Left renal pelvis (tissue), 4 donors: Measurements from ENCODE around the gene SRXN1. TPM values are rescaled to one million over a fixed set of nuclear protein-coding genes. Genes with fewer than 3 reads are reported as not detected.
"Not testable (repeated sequence)": the region's sequence is repeated elsewhere in the genome, so short reads cannot be mapped to it uniquely, and the experiment has no call there.

Source experiments
- DNase-seq, 4 donors: peaks; one replicate each; pipeline ENCODE4 v3.0.0-alpha.2; 2013; ENCODE audit warnings: low read depth in 4 of 4, low spot score in 3 of 4
- polyA plus RNA-seq, 4 donors: library from polyadenylated mRNA; unstranded; fragments of 120-200 nt; gene quantifications; one replicate each; pipeline ENCODE4 v1.2.1, GENCODE V29; 2013; ENCODE audit not compliant: insufficient read length in 4 of 4

SRXN1 gene
- polyA plus RNA-seq, 4 donors: 11.0 to 31.1 (median 12.6) TPM

- DNase-seq: no peak
Observed at GRCh38 chr20:655726-656624, 3.0 kb upstream of the SRXN1 start.

DNA sequence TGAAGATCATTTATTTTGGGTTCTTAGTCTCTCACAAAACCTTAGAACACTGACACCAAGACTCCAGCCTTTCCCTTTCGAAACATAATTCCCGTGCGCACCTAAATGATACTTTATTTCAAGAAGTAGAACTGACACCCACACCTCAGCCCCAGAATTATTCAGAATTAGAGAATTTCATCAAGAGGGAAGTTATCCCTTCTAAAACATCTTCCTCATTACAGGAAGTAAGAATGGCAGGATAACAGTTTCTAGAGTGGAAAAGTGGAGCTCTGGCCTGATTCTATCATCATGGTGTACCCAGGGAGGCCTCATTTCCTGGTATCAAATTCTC, 1.4 kb upstream of the SRXN1 start:
- no peak for DNase-seq

DNA sequence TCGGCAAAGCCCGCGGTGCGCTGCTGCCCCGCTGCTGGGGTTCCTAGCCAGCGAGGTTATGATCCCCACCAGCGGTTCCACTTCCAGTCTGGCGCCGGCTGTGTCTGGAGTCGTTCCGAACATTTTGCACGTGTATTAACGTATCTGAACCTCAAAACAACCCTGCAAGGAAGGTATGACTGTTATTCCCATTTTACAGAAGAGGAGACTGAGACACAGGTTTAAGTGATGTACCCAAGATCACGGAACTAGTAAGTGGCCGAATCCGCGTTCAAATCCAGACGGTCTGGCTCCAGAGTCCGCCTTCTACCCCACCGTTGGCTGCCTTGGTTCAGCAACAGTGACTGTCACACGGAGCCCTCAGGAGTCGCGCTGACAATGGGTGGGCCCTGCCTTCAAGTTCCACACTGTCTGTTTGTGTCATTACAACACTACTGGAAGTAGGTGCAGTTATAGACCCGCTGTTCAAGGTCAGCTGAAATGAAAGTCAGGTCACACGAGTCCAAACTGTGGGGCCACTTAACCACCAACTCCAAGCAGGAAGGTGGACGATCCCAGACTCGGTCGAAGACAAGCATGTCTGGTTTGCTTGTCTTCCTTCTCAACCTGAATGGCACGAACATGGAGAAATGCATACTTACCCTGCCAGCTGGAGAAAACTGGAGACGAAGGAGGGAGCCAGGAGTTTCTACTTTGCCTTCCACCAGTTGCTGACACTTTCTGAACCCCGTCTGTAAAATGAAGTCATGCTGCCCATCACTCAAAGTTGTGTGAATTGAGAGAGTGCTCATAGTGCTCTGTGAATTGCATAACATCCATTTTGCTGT, 803 bp upstream of the SRXN1 start:
- no peak for DNase-seq

GRCh38 chr20:652615-653109, 338 bp downstream of the SRXN1 start:
- no peak for DNase-seq

DNA sequence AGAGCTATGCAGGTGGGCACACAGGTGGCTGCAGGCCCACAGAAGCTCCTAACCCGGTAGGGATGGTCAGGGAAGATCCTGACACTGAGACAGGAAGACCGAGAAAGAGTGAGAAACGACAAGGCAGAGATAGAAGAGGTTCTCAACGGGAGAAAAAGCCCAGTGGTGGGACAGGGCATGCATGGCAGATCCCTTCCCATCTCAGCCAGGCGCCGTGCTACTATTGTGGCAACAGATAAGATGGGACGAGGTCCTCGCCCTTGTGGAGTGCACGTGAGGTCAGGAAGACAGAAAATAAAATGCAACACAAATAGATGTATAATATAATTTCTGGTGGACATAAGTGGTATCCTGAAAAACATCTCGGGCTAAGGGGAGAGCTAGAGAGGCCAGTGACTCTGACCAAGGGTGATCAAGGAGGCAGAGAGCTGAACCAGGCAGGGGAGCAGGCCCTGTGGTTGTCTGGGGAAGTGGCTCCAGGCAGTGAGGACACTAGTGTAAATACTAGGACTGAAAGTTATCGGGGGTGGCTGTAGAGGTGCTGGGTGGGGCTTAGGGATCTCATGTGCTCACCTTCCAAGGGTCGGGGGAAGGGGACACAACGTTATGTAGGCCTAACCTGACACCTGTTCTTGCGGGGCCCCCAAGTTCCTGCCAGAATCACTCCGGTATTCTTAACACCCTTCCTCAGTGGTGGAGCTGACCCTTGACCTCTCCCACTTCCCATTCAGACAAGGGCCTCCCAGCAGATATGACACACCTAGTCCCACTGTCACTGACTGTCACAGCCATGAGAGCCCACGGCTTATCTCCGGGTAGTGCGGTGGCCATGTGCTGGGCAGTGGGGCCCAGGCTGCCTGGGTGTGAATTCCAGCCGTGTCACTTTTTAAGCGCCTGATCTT, 1.0 kb downstream of the SRXN1 start:
- DNase-seq: no peak

DNA sequence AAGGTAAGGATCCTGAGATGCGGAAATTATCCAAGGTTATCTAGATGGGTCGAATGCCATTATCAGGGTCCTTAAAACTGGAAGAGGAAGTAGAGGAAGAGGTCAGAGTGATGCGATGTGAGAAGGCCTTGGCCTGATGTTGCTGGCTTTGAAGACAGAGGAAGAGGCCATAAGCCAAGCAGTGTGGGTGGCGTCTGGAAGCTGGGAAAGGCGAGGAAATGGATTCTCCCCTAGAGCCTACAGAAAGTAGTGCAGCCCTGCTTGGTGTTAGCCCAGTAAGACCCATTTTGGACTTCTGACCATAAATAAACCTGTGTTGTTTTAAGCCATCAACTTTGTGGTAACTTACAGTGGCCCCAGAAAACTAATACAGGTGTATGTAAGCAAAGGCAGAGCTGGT, 2.0 kb downstream of the SRXN1 start:
- no peak for DNase-seq

DNA sequence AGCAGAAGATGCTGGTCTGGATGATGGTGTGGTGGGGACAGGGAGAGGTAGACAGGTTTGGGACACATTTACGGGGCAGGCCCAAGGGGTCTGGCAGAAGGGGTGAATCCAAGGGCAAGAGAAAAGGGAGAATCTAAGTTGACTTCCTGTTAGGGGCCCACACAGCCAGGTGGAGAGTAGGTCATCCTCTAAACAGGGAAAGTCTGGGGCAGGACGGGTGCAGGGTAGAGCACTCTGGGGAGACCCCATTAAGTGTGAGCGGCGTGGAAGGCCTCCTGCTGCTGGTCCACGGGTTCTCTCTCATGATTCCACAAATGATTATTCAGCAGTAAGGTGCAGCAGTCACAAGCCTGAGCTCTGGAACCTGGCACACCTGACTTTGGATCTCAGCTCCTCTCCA, 2.7 kb downstream of the SRXN1 start:
- DNase-seq: no peak

DNA sequence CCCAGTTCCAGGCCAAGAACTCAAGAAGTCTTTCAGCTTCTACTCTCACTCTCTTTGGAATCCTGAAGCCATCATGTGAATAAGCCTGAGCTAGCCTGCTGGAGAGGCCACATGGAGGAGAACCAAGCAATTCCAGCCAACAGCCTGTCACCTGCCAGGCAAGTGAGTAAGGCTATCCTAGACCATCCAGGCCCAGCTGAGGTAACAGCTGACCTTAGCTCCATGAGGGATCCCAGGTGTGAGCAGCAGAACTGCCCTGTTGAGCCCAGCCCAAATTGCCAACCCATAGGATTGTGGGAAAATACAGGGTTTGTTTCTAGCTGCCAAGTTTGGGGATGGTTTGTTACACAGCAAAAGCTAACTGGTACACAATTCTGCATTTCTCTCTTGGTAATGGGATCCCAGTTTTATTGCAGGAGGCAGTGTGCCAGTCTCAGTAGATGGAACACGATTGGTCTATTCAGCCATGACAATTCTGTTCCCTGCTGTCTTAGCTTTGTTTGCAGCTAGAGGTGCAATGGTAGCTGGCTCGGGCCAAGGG, 5.5 kb downstream of the SRXN1 start:
- DNase-seq: no peak

- DNase-seq: no peak
Observed at GRCh38 chr20:646868-647233, 6.1 kb downstream of the SRXN1 start.

- no peak for DNase-seq
Observed at GRCh38 chr20:646107-646867, 6.7 kb downstream of the SRXN1 start.

GRCh38 chr20:645318-646106, 7.5 kb downstream of the SRXN1 start:
- DNase-seq: peak in 2 of 4 donors; percentile 57 to 65

DNA sequence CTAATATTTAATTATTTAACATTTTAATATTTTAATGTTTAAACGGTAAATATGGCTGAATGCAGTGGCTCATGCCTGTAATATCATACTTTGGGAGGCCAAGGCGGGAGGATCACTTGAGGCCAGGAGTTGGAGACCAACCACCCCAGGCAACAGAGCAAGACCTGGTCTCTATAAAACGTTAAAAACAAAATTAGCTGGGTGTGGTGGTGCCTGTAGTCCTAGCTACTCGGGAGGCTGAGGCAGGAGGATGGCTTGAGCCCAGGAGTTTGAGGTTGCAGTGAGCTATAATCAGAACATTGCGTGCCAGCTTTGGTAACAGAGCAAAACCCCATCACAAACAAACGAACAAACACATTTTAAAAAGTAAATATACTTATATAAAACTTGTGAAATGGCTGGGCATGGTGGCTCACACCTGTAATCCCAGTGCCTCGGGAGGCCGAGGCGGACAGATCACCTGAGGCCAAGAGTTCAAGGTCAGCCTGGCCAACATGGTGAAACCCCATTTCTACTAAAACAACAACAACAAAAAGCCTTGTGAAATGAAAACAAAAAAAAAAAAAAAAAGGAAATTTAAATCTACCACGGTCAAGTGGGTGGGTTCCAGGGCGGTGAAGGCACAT, 8.2 kb downstream of the SRXN1 start:
- DNase-seq: no peak

- DNase-seq: no peak
Observed at GRCh38 chr20:642398-643174, 10.4 kb downstream of the SRXN1 start.

DNA sequence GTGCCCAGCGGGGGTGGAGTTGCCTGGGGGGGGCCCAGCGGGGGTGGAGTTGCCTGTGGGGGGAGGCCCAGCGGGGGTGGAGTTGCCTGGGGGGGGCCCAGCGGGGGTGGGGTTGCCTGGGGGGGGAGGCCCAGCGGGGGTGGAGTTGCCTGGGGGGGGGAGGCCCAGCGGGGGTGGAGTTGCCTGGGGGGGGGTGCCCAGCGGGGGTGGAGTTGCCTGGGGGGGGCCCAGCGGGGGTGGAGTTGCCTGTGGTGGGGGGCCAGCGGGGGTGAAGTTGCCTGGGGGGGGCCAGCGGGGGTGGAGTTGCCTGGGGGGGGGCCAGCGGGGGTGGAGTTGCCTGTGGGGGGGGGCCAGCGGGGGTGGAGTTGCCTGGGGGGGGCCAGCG, 11.0 kb downstream of the SRXN1 start:
- not testable (repeated sequence) for DNase-seq

- no peak for DNase-seq
Observed at GRCh38 chr20:641516-641875, 11.5 kb downstream of the SRXN1 start.

DNA sequence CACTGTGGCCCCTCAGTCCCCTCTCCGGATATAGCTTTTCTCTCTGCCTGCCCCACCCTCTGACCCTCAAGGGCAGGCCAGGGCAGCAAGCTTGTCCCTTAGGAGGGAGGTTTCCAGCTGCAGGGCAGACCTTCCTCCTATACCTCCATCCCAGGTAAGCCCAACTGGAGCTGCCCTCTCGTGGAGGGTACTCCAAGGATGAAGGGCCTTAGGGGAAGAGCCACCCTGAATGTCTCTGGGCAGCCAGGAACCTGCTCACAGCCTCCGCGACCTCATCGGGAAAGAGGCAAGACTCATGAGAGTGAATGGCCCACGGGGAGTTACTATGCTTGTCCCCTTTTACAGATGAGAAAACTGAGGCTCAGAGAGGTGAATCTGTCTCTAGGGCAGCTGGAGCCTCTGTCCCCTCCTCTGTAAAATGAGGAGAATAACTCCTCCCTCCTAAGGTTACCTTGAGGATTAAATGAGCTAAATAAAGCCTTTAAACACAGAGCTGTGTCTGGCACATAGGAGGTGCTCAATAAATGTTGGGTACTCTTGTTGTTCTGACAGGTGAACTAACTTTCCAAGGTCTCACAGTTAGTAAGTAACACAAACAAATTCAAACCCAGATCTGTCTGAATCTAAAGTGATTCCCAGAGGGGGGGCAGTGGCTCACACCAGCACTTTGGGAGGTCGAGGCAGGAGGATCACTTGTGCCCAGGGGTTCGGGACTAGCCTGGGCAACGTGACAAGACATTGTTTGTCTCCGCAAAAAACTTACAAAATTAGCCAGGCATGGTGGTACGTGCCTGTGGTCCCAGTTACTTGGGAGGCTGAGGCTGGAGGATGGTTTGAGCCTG, 12.1 kb downstream of the SRXN1 start:
- DNase-seq: no peak

DNA sequence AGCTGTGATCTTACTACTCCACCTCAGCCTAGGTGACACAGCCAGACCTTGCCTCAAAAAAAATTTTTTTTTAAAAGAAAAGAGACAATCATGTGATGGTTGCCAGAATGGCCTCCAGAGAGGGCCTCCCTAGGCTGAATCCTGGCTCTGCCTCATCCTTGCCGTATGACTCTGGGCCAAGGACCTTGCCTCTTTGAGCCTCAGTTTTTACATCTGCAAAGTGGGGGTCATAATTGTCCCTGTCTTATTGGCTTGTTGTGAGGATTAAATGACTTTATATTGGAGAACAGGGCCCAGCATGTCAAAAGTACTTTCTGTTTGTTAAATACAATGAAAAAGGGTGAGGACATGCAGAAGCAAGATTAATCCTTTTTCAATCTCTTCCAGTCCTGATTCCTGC, 14.4 kb downstream of the SRXN1 start:
- no peak for DNase-seq
